ENCODE results near the gene ANAPC16. TPM values are rescaled to one million over a fixed set of nuclear protein-coding genes. Genes with fewer than 3 reads are reported as not detected.

ANAPC16 gene
- total RNA-seq, 1 donor from 2014 or later = 76.6 TPM

GRCh38 chr10:72239409-72239808 is 23.6 kb downstream of the ANAPC16 start:
- no peaks in the 10 kb centered on the region for H3K27me3 ChIP-seq
- no peak for DNase-seq (ENCODE audit: extremely low spot score in 2 of 2)
- H3K27ac ChIP-seq = no peak overlapping the region
- H3K9me3 ChIP-seq = no peaks in the 10 kb centered on the region
- H3K36me3 ChIP-seq = peaks cover 0 to 12% of the 10 kb centered on the region in 2 donors
- peaks cover 30% of the 10 kb centered on the region for H3K4me1 ChIP-seq
- no peak for TF ChIP-seq POLR2A (IDR thresholded peaks at IDR 0.05)
- TF ChIP-seq POLR2AphosphoS5 (IDR thresholded peaks at IDR 0.05; ENCODE audit: insufficient read depth in 1 of 2, low read depth in 1 of 2) = no peak
- TF ChIP-seq CTCF (IDR thresholded peaks at IDR 0.05) = no peak
- H3K4me3 ChIP-seq = no peak overlapping the region
- intact Hi-C loops (cut with DNase I) = no loop called here

- Histone ChIP-seq H3K36me3 (peaks cover 0 to 3% of the 10 kb centered on the region in 2 donors), H3K27ac (no peak overlapping the region), H3K27me3 (no peaks in the 10 kb centered on the region), H3K4me3 (no peak overlapping the region), H3K9me3 (no peaks in the 10 kb centered on the region), H3K4me1 (peaks cover 40% of the 10 kb centered on the region)
- intact Hi-C loops (cut with DNase I) = no loop called here
- TF ChIP-seq CTCF (IDR thresholded peaks at IDR 0.05) (no peak), POLR2AphosphoS5 (IDR thresholded peaks at IDR 0.05; ENCODE audit: insufficient read depth in 1 of 2, low read depth in 1 of 2) (no peak), POLR2A (IDR thresholded peaks at IDR 0.05) (no peak)
- no peak for DNase-seq (ENCODE audit: extremely low spot score in 2 of 2)
Measured at GRCh38 chr10:72240371-72240770, 24.6 kb downstream of the ANAPC16 start.

- Histone ChIP-seq H3K36me3 (peaks cover 0 to 3% of the 10 kb centered on the region in 2 donors), H3K27ac (peak overlapping the region; percentile 98), H3K27me3 (no peaks in the 10 kb centered on the region), H3K9me3 (no peaks in the 10 kb centered on the region), H3K4me1 (peaks cover 54% of the 10 kb centered on the region), H3K4me3 (no peak overlapping the region)
- TF ChIP-seq POLR2A (IDR thresholded peaks at IDR 0.05) = no peak
- TF ChIP-seq POLR2AphosphoS5 (IDR thresholded peaks at IDR 0.05; ENCODE audit: insufficient read depth in 1 of 2, low read depth in 1 of 2) = no peak
- no peak for TF ChIP-seq CTCF (IDR thresholded peaks at IDR 0.05)
- intact Hi-C loops (cut with DNase I) = no loop called here
- no peak for DNase-seq (ENCODE audit: extremely low spot score in 2 of 2)
Measured at GRCh38 chr10:72241691-72242252, 26.0 kb downstream of the ANAPC16 start.

GRCh38 chr10:72242675-72243074 is 26.9 kb downstream of the ANAPC16 start:
- DNase-seq (ENCODE audit: extremely low spot score in 2 of 2) = no peak
- Histone ChIP-seq H3K27ac (peak overlapping the region; percentile 98), H3K9me3 (no peaks in the 10 kb centered on the region), H3K27me3 (no peaks in the 10 kb centered on the region), H3K36me3 (no peaks in the 10 kb centered on the region), H3K4me1 (peaks cover 63% of the 10 kb centered on the region), H3K4me3 (no peak overlapping the region)
- intact Hi-C loops (cut with DNase I) = no loop called here
- TF ChIP-seq POLR2AphosphoS5 (IDR thresholded peaks at IDR 0.05; ENCODE audit: insufficient read depth in 1 of 2, low read depth in 1 of 2) (peak; percentile 58 to 67), CTCF (IDR thresholded peaks at IDR 0.05) (no peak)

GRCh38 chr10:72243822-72244437 is 28.1 kb downstream of the ANAPC16 start:
- Histone ChIP-seq H3K36me3 (no peaks in the 10 kb centered on the region), H3K27ac (peak overlapping the region; percentile 98), H3K4me1 (peaks cover 75% of the 10 kb centered on the region), H3K9me3 (no peaks in the 10 kb centered on the region), H3K4me3 (no peak overlapping the region), H3K27me3 (no peaks in the 10 kb centered on the region)
- TF ChIP-seq CTCF (IDR thresholded peaks at IDR 0.05) = peak in 2 of 3 experiments; percentile 20 to 24
- TF ChIP-seq POLR2AphosphoS5 (IDR thresholded peaks at IDR 0.05; ENCODE audit: insufficient read depth in 1 of 2, low read depth in 1 of 2) = peak; percentile 27 to 88
- TF ChIP-seq POLR2A (IDR thresholded peaks at IDR 0.05) = no peak
- DNase-seq (ENCODE audit: extremely low spot score in 2 of 2) = peak in 1 of 2 donors; percentile 95
- intact Hi-C loops (cut with DNase I) = no loop called here
